ENCODE measurements around the gene TTLL3. TPM values are rescaled to one million over a fixed set of nuclear protein-coding genes. Genes with fewer than 3 reads are reported as not detected.
A peak's percentile ranks its signal among the peaks of the same experiment; 100 is the strongest.

Gene TTLL3
- polyA plus RNA-seq, 3 donors = 44.0 to 92.7 (median 47.5) TPM

DNA sequence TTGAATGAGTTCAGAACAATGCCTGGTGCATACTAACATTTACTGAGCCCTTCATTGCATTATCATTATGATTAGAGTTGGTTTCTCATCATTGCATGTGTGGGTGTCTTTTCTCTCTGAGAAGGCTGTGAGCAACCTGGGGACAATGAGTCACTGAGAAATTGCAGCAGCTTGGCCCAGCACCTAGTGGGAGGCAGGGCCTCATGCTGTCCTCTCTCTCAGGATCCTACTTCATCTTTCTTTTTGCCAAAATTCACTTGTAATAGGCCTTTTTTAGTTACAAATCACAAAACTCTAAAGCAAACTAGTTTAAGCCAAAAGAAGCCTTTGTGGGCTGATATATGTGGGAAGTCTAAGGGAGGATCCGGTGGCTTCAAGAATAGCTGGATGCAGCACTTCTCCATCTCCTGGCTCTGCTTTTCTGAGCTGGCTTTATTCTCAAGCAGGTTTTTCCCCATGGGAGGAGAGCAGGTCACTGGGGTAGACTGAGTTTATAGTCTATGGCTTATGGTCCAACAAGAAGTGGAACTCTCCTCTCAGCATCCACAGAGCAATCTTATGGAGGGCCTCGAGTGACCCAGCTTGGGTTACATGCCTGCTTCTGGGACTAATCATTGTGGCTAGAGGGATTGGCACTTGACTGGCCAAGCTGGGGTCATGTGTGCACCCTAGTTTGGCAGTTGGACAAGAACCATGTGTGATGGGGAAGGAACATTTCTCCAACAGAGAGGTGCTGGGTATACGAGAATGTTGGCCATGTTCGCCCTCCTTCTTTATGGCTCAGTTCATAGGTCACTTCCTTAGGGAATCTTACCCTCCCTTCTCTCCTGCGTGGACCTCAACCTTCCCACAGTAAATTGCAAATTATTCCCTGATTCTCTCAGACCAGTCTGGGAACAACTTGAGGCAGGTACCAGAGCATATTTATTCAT is 31.7 kb upstream of the TTLL3 start:
- no peak for DNase-seq (ENCODE audit: extremely low read depth in 1 of 11, low read depth in 9 of 11, low spot score in 4 of 11)

DNA sequence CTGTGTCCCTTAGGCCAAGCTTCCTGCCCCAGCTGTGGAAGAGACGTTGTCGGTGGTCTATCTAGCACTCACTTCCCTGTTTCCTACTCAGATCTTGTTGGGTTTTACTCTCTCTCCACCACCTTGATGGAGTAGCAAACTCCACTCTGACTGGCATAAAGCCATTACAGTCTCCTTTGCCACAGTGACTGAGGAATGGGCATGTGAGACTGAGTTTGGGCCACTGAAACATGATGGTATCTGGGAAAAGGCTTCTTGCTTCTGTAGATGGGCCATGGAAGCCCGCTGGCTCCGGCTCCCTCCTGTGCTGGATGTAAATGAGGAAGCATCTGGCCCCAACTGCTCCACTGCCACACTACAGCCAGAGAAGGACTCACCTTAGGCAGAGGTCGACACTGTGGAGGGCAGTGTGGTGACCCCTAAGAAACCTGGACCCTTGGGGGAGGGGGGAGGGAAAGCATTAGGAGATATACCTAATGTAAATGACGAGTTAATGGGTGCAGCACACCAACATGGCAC is 30.9 kb upstream of the TTLL3 start:
- DNase-seq (ENCODE audit: extremely low read depth in 1 of 11, low read depth in 9 of 11, low spot score in 4 of 11) = no peak

DNA sequence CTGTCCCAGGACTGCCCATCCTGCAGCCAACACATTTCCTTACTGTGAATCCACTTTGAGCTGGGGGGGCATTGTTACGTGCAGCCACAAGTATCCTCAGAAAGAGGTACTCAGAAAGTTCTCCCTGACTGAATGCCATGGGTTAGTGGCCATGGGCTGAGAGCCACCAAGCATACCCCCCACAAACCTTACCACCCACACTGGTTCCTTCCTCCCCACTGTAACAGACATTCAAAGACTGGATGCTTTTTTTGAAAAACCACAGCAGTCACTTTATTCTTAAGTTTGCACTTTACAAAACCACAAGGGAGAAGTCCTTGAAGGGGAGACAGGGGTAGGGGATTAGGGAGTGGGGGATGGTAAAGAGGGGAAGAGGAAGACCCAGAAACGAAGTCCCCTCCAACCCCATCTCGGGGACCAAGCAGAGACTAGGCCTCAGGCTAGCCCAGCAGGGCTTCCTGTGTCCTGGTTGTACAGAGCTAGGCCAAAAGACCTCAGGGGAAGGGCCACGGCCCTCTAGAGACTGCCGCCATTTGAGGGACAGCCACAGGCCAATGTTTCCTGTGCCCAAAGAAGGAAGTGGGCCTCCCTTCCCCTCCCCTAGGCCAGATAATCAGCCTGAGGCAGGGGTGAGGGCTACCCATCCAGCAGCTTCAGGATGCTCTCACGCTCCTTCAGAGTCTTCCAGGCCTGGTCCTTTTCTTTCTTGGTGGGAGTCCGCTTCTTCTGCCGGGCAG is 30.2 kb upstream of the TTLL3 start:
- no peak for DNase-seq (ENCODE audit: extremely low read depth in 1 of 11, low read depth in 9 of 11, low spot score in 4 of 11)

DNA sequence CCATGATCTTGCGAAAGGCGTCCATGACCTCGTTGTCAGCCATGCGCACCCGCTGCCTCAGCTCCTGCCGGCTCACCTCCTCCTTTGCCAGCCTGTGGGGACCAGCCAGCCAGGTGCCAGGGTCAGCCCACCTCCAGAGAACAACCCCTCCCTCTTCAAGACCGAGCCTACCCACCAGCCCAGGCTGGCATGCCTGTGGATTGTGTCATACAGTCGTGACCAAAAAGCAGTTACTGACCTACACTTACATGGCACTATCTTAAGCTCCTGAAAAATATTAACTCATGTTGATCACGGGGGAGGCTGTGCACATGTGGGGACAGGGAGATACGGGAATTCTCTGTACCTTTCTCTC is 29.6 kb upstream of the TTLL3 start:
- no peak for DNase-seq (ENCODE audit: extremely low read depth in 1 of 11, low read depth in 9 of 11, low spot score in 4 of 11)

DNA sequence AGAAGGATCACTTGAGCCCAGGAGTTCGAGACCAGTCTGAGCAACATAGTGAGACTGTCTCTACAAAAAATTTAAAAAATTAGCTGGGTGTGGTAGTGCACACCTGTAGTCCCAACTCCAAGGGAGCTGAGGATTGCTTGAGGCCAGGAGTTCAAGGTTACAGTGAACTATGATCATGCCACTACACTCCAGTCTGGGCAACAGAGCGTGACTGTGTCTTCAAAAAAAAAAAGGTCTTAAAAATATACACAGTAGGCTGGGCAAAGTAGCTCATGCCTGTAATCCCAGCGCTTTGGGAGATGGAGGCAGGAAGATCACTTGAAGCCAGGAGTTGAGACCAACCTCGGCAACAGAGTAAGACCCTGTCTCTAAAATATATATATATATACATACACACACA is 29.2 kb upstream of the TTLL3 start:
- no peak for DNase-seq (ENCODE audit: extremely low read depth in 1 of 11, low read depth in 9 of 11, low spot score in 4 of 11)

DNA sequence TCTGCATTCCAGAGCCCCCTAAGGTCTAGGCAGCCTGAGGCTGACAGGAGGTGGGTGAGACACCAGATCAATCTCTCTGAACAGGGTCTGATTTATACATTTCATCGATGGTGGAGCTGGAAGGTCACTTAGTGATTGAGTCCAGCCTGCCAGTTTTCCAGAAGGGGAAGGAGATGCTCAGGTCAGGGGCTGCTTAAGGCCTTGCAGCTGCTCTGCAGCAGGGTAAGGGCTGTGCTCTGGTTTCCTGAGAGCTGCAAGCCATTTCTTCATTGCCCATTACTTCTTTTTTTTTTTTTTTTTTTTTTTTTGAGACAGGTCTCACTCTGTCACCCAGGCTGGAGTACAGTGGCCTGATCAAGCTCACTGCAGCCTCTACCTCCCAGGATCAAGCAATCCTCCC is 28.5 kb upstream of the TTLL3 start:
- no peak for DNase-seq (ENCODE audit: extremely low read depth in 1 of 11, low read depth in 9 of 11, low spot score in 4 of 11)

DNA sequence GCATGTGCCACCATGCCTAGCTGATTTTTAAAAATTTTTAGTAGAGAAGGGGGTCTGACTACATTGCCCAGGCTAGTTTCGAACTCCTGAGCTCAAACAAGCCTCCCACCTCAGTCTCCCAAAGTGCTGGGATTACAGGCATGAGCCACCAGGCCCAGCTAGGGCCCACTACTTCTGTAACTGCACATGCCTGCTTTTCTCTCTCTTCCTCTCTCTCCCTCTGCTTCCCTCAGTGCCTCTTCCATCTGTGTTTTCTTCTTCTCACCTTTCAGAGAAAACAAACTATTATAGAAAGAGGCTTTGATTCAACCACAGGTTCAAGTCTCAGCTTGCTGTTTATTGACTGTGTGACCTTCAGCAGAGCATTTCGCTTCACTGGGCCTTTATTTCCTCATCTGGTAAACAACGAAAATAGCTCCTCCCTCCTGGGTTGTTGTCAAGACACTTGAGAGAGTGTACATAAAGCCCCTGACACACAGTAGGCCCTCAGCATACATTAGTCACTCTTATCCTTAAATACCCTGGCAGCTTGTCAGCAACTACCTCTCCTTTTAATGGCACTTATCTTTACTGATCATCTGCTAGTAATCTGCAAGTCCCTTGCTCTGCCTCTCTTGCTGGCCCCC is 28.0 kb upstream of the TTLL3 start:
- DNase-seq (ENCODE audit: extremely low read depth in 1 of 11, low read depth in 9 of 11, low spot score in 4 of 11) = no peak

DNA sequence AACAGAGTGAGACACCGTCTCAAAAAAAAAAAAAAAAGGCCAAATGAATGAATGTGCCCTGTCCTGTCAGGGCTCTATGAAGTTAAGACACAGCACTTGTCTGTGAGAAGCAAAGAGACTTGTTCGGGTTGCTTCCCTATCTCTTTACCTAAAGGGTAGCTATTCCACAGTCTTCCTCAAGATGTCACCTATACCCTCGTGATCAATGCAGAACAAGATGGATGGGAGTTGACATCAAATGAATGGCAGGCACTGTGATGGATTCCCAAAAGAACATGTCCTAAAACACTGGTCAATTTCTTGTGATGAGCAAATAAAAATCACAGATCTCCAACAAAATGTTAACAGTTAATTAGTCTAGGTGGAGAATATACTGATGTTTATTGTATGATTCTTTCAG is 27.3 kb upstream of the TTLL3 start:
- DNase-seq (ENCODE audit: extremely low read depth in 1 of 11, low read depth in 9 of 11, low spot score in 4 of 11) = no peak

DNA sequence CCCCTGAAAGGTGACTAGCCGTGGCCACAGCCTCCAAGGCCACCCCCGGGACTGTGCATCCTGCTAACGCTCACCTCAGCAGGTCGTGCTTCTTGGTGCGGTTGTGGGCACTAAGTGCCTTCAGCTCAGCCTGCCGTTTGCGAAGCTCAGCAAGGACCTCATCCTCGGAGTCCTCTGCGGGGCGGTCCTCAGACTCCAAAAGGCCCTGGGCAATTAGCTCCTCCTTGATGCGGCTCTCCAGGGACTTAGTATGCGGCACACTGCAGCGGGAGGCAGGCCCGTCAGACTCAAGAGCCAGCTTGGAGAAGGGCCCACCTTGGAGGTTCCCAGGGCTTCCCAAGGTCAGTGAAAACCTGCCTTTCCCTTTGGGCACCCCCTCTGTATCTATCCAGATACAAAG is 26.1 kb upstream of the TTLL3 start:
- no peak for DNase-seq (ENCODE audit: extremely low read depth in 1 of 11, low read depth in 9 of 11, low spot score in 4 of 11)

DNA sequence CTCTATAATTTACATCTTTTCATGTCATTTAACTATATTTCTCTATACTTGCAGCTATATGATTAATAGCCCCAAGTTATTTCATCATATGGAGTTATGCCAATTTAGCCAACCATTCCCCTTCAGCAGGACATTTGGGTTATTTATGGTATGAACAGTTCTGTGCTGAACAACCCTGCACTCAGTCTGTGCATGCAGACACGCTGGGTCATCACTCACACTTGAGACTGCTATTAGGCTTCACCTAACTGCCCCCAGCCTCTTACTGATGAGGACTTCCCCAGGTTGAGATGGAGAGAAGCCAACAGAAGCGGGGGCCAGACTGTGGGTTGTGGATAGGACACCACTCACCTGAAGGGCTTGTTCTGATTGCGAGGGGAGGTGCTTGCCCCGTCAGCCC is 25.1 kb upstream of the TTLL3 start:
- DNase-seq (ENCODE audit: extremely low read depth in 1 of 11, low read depth in 9 of 11, low spot score in 4 of 11) = no peak

DNA sequence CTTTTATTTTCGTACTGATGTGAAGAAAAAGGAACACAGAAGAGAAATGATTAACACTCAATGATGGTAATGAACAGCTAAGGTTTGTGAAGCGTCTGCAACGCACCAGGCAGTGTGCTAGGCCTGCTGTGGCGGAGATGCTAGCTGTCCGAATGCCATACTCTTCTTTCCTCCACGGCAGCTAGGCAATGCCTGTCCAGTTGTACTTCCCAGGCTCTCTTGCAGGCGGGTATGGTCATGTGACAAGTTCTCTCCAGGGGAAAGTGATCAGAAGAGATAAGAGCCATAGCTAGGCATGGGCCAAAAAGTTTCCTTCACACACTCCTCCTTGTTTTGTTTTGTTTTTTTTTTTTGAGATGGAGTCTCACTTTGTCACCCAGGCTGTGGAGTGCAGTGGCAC is 24.5 kb upstream of the TTLL3 start:
- DNase-seq (ENCODE audit: extremely low read depth in 1 of 11, low read depth in 9 of 11, low spot score in 4 of 11) = no peak

DNA sequence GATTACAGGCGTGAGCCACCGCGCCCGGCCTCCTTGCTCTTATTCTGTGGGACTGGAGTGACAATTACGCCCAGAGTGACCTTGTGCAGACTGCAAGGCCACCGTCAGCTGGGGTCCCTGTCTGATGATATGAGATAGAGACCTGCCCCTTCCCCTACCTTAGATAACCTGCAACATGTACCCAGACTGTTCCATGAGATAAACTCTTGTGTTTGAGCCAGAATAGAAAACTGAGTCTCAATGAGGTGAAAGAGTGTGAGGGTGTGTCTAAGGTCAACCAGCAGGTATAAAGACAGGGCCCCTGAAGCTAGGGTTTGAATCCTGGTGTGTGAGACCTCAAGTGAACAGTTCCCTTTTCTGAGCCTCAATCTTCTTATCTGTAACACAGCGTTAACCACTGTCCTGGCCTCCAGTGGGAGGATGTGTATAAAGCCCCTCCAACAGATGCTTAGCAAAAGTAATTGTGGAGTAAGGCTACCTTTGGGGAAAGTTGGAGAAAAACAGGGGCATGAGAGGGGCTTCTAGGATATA is 23.8 kb upstream of the TTLL3 start:
- DNase-seq (ENCODE audit: extremely low read depth in 1 of 11, low read depth in 9 of 11, low spot score in 4 of 11) = no peak

DNA sequence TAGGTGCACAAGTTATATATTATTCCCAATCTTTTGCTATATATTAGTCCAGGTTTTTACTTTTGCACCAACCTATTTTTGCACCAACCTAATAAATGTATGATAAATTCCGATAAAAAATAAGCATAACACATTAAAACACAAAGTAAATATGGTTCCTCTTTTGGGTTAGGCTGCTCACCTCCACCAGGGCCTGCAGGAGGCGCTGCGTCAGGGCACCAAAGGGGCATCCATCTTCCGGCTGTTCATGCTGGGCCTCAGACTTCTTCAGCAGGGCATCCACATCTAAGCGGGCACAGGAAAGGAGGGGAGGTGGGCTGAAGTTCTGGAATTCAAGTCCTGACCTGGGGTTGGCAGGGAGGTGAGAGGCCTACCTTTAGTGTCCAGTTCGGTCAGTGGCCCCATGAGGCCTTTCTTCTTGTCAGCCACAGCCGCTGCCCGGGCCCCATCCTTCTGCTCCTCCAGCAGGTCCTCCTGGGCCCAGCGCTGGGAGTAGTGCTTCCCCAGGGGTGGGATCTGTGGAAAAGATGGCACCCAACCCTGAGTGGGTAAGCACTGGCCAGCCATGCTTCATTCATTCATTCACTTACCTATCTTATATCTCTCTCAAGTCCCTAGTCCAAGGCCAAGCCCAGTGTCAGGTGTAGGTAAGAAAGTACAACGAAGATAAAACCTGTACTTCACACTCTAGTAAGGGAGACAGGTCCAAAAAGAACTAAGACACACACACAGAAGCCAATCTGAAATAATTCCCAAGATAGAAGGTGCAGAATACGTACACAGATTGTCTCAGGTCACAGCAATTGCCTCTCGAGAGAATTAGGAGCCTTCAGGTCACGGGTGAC is 23.0 kb upstream of the TTLL3 start:
- DNase-seq (ENCODE audit: extremely low read depth in 1 of 11, low read depth in 9 of 11, low spot score in 4 of 11) = no peak

DNA sequence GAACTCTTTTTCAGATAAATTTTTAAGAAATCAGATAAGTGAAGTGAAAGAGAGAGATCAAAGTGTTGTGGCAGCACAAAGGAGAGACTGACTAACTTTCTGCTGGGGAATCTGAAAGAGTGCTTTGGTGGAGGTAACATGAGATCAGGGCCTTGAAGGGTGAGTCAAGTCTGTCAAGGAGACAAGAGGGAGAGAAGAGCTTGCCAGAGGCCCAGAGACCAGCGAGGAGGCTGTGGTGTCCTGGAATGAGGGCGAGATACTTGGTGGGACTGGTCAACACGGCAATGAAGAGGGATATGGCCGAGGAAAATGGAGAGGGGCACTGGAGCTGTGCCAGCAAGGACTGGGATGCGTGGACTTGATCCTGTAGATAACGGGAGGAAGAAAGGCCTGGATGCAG is 22.3 kb upstream of the TTLL3 start:
- no peak for DNase-seq (ENCODE audit: extremely low read depth in 1 of 11, low read depth in 9 of 11, low spot score in 4 of 11)

DNA sequence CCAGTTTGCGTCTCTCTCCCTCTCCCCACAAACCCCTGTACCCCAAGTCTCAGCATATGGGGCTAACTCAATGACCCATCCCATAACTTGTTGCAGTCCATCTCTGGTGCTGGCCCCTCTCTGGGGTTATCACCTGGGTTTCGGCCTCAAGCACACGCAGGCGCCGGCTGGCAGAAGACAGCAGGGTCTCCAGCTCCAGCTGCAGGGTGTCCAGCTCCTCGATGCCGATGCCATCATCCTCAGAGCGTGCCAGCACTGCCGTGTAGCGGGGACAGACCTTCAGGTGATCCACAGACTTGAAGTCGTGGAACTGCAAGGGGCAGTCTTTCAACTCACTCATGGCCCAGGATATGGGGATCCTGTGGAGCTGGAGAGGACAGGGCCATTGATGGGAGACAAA is 18.9 kb upstream of the TTLL3 start:
- no peak for DNase-seq (ENCODE audit: extremely low read depth in 1 of 11, low read depth in 9 of 11, low spot score in 4 of 11)

DNA sequence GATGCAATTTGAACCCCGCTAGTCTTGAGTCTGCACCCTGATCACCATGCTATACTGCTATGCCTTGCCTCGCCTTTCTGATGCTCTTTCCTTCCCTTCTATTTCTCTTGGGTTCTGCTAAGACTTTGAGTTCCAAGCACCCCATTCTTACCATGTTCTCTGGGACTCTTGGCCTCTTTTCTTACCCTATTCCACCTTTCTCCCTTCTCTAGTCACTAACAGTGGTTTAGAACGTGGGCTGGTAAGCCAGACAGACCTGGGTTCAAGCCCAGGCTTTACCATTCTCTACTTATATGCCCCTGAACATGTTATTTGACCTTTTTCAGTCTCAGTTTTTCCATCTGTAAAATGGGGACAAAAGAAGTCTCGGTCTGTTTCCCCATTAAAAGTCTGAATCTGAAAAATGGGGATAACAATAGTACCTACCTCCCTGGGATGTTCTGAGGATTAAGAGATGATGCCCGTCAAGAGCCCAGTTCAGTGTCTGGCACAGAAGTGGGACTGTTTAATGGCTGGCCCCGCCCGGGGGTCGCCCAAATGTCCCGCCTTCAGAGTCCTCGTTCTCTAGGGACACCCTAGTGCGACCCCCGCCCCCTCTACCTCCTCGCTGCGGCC is 18.2 kb upstream of the TTLL3 start:
- DNase-seq (ENCODE audit: extremely low read depth in 1 of 11, low read depth in 9 of 11, low spot score in 4 of 11) = no peak

DNA sequence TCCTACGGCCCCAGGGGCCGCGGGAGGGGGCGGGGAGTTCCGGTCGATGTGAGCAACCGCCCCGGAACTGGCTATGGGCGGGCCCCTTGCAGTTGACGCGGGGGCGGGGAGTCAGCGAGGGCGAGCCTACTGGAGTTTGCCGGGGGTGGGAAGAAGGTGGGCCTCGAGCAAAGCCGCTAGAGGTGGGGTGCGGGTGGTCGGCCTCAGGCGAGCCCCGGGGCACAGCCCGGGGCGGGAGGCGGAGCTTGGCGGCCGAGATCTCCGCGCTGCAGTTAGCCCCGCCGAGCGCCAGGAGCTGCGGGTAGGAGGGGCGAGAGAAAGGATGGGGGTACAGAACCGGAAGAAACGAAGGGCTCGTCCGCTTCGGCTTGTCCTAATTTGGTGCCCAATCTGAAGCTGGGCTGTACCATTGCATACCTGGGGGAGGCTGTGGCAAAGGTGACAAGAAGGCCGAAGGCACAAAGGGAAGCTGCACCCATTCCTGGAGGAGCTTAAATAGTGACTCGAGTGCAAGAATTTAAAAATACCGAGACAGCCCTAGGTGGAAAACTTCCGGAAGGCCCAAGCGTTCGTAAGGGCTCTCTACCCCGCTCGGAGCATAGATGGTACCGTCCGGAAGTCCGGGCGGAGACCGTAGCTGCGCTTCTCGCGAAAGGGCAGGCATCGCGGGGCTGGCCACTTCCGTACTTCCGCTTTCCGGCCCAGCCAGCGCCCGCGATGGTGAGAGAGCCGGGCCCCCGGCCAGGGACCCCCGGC is 17.5 kb upstream of the TTLL3 start, which contains the start of the genes ARPC4 and TADA3:
ARPC4 (plus strand) TSS at position 678 of the 756 bp plus-strand sequence; CDS start at position 718, 40 bp downstream.
TADA3 (minus strand) TSS at position 69 of the 756 bp plus-strand sequence. CDS start 1,007 bp downstream, outside the sequence.
- peak; percentile 88 to 99 (median 92) for DNase-seq (ENCODE audit: extremely low read depth in 1 of 11, low read depth in 9 of 11, low spot score in 4 of 11)
